ENCODE data around the gene NTSR2. TPM values are rescaled to one million over a fixed set of nuclear protein-coding genes. Genes with fewer than 3 reads are reported as not detected.

Gene NTSR2
- total RNA-seq, 1 donor from 2014 or later = not detected

DNA sequence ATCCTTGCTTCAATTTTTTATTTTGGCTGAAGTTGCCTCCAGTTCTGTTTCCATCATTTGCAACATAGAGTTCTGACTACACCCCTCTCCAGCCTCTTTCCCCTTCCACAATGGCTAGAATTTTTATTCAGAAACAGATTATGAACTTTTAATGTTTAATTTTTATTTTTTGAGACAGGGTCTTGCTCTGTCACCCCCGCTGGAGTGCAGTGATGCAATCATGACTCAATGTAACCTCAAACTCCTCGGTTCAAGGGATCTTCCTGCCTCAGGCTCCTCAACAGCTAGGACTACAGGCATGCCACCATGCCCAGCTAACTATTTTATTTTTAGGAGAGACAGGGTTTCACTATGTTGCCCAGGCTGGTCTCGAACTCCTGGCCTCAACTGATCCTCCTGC lies 2.8 kb downstream of the NTSR2 start:
- Histone ChIP-seq H3K27ac (no peak overlapping the region), H3K79me2 (ENCODE audit: low read depth) (no peaks in the 10 kb centered on the region), H3K4me2 (no peak overlapping the region), H3K9ac (no peak overlapping the region), H3K36me3 (no peaks in the 10 kb centered on the region), H3K4me3 (no peak overlapping the region), H4K20me1 (ENCODE audit: low read depth) (peaks cover 16% of the 10 kb centered on the region), H3K27me3 (peaks cover 49% of the 10 kb centered on the region), H2AFZ (replicated peaks) (no peak overlapping the region), H3K4me1 (no peaks in the 10 kb centered on the region), H3K9me3 (ENCODE audit: low read depth) (peaks cover 4% of the 10 kb centered on the region), H3F3A (ENCODE audit: low read depth) (peaks cover 12% of the 10 kb centered on the region)
- no peak for DNase-seq (ENCODE audit: low spot score)
- Mint-ChIP-seq H3K27ac (no peak overlapping the region), H3K36me3 (no peaks in the 10 kb centered on the region), H3K9me3 (peaks cover 7% of the 10 kb centered on the region), H3K4me1 (peaks cover 9% of the 10 kb centered on the region), H3K4me3 (no peak overlapping the region), H3K27me3 (ENCODE audit: insufficient read depth, low read depth) (peaks cover 13% of the 10 kb centered on the region)
- TF ChIP-seq, protein P1, sequence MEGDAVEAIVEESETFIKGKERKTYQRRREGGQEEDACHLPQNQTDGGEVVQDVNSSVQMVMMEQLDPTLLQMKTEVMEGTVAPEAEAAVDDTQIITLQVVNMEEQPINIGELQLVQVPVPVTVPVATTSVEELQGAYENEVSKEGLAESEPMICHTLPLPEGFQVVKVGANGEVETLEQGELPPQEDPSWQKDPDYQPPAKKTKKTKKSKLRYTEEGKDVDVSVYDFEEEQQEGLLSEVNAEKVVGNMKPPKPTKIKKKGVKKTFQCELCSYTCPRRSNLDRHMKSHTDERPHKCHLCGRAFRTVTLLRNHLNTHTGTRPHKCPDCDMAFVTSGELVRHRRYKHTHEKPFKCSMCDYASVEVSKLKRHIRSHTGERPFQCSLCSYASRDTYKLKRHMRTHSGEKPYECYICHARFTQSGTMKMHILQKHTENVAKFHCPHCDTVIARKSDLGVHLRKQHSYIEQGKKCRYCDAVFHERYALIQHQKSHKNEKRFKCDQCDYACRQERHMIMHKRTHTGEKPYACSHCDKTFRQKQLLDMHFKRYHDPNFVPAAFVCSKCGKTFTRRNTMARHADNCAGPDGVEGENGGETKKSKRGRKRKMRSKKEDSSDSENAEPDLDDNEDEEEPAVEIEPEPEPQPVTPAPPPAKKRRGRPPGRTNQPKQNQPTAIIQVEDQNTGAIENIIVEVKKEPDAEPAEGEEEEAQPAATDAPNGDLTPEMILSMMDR (IDR thresholded peaks at IDR 0.05) = no peak
- TF ChIP-seq EZH2 (IDR thresholded peaks at IDR 0.05) (no peak), EZH2phosphoT487 (IDR thresholded peaks at IDR 0.05) (no peak)

DNA sequence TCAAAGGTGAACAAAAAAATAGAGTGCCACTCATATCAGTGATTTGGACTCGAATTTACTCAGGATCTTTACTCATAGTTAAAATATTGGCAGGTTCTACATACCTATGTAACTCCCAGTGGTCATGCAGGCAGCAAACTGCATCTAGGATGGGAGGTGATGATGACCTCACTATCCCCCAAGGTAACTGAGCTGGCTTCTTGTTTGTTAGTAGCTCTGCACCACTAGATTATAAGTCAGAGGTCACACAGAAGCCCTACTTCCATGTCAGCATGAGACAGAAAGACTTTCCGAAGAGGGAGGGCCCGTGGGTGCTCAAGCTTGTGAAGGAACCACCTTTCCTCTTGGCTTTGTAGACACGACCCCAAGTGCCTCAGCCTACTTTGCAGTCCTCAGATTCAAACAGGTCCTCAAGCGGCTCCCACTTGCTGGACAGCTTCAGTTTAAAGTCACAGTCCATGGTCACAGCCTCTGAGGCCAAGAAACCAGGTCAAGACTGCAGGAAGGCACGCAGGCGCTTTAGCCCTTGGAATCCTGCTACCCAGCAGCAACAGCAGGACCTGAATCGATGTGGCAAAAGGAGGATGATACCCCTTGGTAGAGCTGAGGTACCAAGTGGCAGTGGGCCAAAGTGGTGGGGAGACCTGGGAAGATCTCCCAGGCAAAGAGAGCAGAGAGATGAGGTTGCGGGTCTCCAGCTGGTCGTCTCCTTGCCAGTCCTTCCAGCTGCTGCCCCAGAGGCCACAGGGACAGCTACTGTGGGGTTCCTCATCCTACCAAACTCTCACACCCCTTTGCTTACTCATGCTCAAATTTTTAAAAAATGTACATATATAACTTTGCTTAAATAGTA lies 4.3 kb downstream of the NTSR2 start:
- H3K79me2 ChIP-seq (ENCODE audit: low read depth) = no peaks in the 10 kb centered on the region
- H3F3A ChIP-seq (ENCODE audit: low read depth) = peaks cover 7% of the 10 kb centered on the region
- Mint-ChIP-seq H3K9me3 (peaks cover 11% of the 10 kb centered on the region), H3K4me1 (peaks cover 9% of the 10 kb centered on the region), H3K4me3 (no peak overlapping the region), H3K27ac (no peak overlapping the region), H3K36me3 (no peaks in the 10 kb centered on the region), H3K27me3 (ENCODE audit: insufficient read depth, low read depth) (peaks cover 13% of the 10 kb centered on the region)
- peaks cover 4% of the 10 kb centered on the region for H3K9me3 ChIP-seq (ENCODE audit: low read depth)
- H3K4me2 ChIP-seq = no peak overlapping the region
- peaks cover 16% of the 10 kb centered on the region for H4K20me1 ChIP-seq (ENCODE audit: low read depth)
- TF ChIP-seq, protein P1 (IDR thresholded peaks at IDR 0.05) = no peak
- TF ChIP-seq EZH2 (IDR thresholded peaks at IDR 0.05) (no peak), EZH2phosphoT487 (IDR thresholded peaks at IDR 0.05) (no peak)
- no peak overlapping the region for H3K4me3 ChIP-seq
- H3K27ac ChIP-seq = no peak overlapping the region
- H3K27me3 ChIP-seq = peaks cover 36% of the 10 kb centered on the region
- no peak overlapping the region for H2AFZ ChIP-seq (replicated peaks)
- no peaks in the 10 kb centered on the region for H3K4me1 ChIP-seq
- H3K36me3 ChIP-seq = no peaks in the 10 kb centered on the region
- no peak for DNase-seq (ENCODE audit: low spot score)
- no peak overlapping the region for H3K9ac ChIP-seq

DNA sequence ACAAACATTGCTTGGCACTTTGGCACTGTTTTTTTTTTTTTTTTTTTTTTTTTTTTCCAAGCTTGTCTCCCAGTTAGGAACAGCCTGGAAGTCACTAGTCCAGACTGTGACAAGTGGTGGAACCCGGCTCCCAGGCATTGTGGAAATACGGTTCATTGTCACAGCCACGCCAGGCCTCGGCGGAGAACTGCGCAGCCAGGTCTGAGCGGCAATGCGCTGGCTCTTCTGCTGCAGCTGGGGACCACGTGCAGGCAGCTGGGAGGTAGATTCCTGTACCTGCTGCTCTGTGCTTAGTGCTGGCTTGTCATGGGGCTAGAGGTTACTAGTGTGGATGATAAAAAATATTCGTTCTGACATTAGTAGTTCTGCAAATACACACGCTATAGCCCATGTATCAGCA lies 5.0 kb downstream of the NTSR2 start:
- H3K4me1 Mint-ChIP-seq = peaks cover 3% of the 10 kb centered on the region
- H3K27me3 Mint-ChIP-seq (ENCODE audit: insufficient read depth, low read depth) = peaks cover 5% of the 10 kb centered on the region
- H3K27ac Mint-ChIP-seq = no peak overlapping the region
- H3K36me3 Mint-ChIP-seq = no peaks in the 10 kb centered on the region
- H3F3A ChIP-seq (ENCODE audit: low read depth) = peaks cover under 1% of the 10 kb centered on the region
- H3K27ac ChIP-seq = no peak overlapping the region
- no peak for DNase-seq (ENCODE audit: low spot score)
- TF ChIP-seq EZH2 (IDR thresholded peaks at IDR 0.05) = no peak
- no peak for TF ChIP-seq EZH2phosphoT487 (IDR thresholded peaks at IDR 0.05)
- TF ChIP-seq, protein P1 (IDR thresholded peaks at IDR 0.05) = no peak
- no peaks in the 10 kb centered on the region for H3K36me3 ChIP-seq
- H3K27me3 ChIP-seq = peaks cover 29% of the 10 kb centered on the region
- no peak overlapping the region for H2AFZ ChIP-seq (replicated peaks)
- no peak overlapping the region for H3K4me2 ChIP-seq
- H3K4me3 Mint-ChIP-seq = no peak overlapping the region
- no peaks in the 10 kb centered on the region for H3K4me1 ChIP-seq
- peaks cover 9% of the 10 kb centered on the region for H4K20me1 ChIP-seq (ENCODE audit: low read depth)
- peaks cover 4% of the 10 kb centered on the region for H3K9me3 ChIP-seq (ENCODE audit: low read depth)
- no peak overlapping the region for H3K9ac ChIP-seq
- no peak overlapping the region for H3K4me3 ChIP-seq
- H3K79me2 ChIP-seq (ENCODE audit: low read depth) = no peaks in the 10 kb centered on the region
- peaks cover 11% of the 10 kb centered on the region for H3K9me3 Mint-ChIP-seq

Measured in neural progenitor cell (in vitro differentiated cells).